Gastrocnemius medialis (tissue), 4 donors: ENCODE measurements around the gene TMEM209. TPM values are rescaled to one million over a fixed set of nuclear protein-coding genes. Genes with fewer than 3 reads are reported as not detected.
A peak's percentile ranks its signal among the peaks of the same experiment; 100 is the strongest.
"Not testable (repeated sequence)": the region's sequence is repeated elsewhere in the genome, so short reads cannot be mapped to it uniquely, and the experiment has no call there.

Experiments used
- ATAC-seq, 2 donors: fragments of 150-250 bp; one replicate each; pipeline ENCODE4 v1.9.1; 2016
- DNase-seq, 2 donors: peaks; one replicate each; pipeline ENCODE4 v3.0.0-alpha.2; 2019
- H3K27ac ChIP-seq, 4 donors: fragments of 200-600 bp; sonication (generic); 1 replicate in 1 of 4; 2 replicates in 3 of 4; pipeline ENCODE4 v1.5.1; 2016 to 2018; ENCODE audit warnings: mild to moderate bottlenecking in 2 of 4, moderate library complexity in 1 of 4
- H3K27me3 ChIP-seq, 3 donors: fragments of 200-600 bp; sonication (generic) in 2 of 3; 1 replicate in 1 of 3; 2 replicates in 2 of 3; pipeline versions ENCODE4 v1.5.1 to v1.6.0; 2016 to 2019; ENCODE audit warnings: mild to moderate bottlenecking in 1 of 3, moderate library complexity in 1 of 3
- H3K36me3 ChIP-seq, 2 donors: fragments of 200-600 bp; sonication (generic) in 1 of 2; one replicate each; pipeline ENCODE4 v1.5.1; 2017 to 2018
- H3K4me1 ChIP-seq, 2 donors: fragments of 200-600 bp; sonication (generic) in 1 of 2; one replicate each; pipeline ENCODE4 v1.5.1; 2016 to 2017; ENCODE audit warnings: mild to moderate bottlenecking in 2 of 2
- H3K4me3 ChIP-seq, 4 donors: fragments of 200-600 bp; sonication (generic) in 3 of 4; 1 replicate in 1 of 4; 2 replicates in 3 of 4; pipeline ENCODE4 v1.5.1; 2016 to 2019; ENCODE audit warnings: mild to moderate bottlenecking in 2 of 4
- H3K9me3 ChIP-seq, 3 donors: fragments of 200-600 bp; sonication (generic) in 2 of 3; 1 replicate in 1 of 3; 2 replicates in 2 of 3; pipeline ENCODE4 v1.5.1; 2016 to 2019
- POLR2A ChIP-seq, 2 donors: fragments of 450-650 bp; IDR thresholded peaks; one replicate each; pipeline ENCODE4 v1.6.1; 2017; ENCODE audit warnings: antibody characterized with exemption in 2 of 2, mild to moderate bottlenecking in 2 of 2, moderate library complexity in 2 of 2
- in situ Hi-C, 4 donors: fragments of 200-750 bp; cut with MboI; loops; one replicate each; pipeline versions ENCODE4 v1.15.0 to v1.8.0; 2017; ENCODE audit warnings: low sequenced_read_pairs in 4 of 4
- intact Hi-C: fragments of 100-400 bp; cut with DNase I; formaldehyde crosslinking; loops from one replicate; pipeline ENCODE4 v1.15.1; 2023; ENCODE audit warnings: low total_unique reads
- total RNA-seq, 4 donors: library from RNA; depleted of rRNA; stranded (reverse); fragments of >200 nt; gene quantifications; one replicate each; pipeline versions ENCODE4 v1.1.0 to v1.2.3, GENCODE V29; 2016
- TF ChIP-seq, protein P1 (sequence below), 5 experiments: fragments of 450-650 bp in 3 of 5; fragments of 200-600 bp in 2 of 5; sonication (generic) in 2 of 5; IDR thresholded peaks in 4 of 5; conservative IDR thresholded peaks in 1 of 5; 1 replicate in 4 of 5; 2 replicates in 1 of 5; pipeline ENCODE4 v1.5.1; 2016 to 2019; ENCODE audit warnings: antibody characterized with exemption in 5 of 5, mild to moderate bottlenecking in 3 of 5, moderate library complexity in 3 of 5

The TMEM209 gene
- 10 to 100 TPM in 2 of 4 donors, 1 to 10 TPM in 2; 5.4 to 14.0 (median 9.9) TPM for total RNA-seq

DNA sequence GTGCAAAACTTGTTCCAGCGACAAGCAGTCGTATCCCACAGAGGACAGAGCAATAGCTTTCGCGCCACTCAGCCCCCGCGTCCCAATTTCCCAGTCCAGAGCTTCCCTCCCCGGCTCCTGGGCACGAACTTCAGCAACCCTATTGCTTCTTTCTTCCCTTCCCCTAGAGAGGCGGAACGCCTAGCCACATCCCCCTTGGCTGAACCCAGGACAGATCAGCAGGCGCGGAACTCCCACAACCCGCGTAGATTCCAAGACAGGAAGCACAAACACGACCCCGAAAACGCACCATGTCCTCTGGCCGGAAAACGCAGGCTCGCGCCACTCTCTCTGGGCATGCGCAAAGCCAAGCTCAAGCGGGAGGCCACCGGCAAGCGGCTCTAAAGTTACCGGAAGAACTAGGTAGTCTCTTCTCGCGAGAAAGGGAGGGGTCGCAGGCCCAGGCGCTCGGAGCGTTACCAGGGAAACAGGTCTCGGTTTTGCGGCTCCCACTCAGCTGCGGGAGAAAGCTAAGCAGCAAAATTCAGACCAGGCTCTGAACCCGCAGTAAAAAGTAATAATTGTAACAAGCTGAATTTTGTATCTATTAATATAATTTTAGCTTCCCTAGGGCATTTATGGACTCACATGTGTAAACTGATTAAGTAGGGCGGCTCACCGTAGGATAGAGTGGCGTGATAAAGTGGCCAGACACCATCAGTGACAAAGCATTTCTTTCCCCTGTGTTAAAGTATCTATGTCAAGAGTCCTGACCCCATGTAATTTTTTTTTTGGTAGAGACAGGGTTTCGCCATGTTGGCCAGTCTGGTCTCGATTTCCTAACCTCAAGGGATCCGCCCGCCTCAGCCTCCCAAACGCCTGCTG lies at the start of gene TMEM209:
Gene TMEM209 (minus strand): TSS at position 323 of the 864 bp plus-strand sequence. CDS start 31 bp downstream, at position 292.
- Histone ChIP-seq H3K9me3 (no peaks in the 10 kb centered on the region), H3K27me3 (no peaks in the 10 kb centered on the region), H3K4me3 (peak within 1 kb of the TSS; percentile 83 to 95 (median 90)), H3K36me3 (peaks cover 0 to 32% of the 10 kb centered on the region in 2 donors), H3K27ac (peak within 1 kb of the TSS; percentile 90 to 93 (median 92)), H3K4me1 (peaks cover 4% of the 10 kb centered on the region in 2 donors)
- peak; percentile 35 to 62 for TF ChIP-seq POLR2A (IDR thresholded peaks at IDR 0.05)
- TF ChIP-seq, protein P1, sequence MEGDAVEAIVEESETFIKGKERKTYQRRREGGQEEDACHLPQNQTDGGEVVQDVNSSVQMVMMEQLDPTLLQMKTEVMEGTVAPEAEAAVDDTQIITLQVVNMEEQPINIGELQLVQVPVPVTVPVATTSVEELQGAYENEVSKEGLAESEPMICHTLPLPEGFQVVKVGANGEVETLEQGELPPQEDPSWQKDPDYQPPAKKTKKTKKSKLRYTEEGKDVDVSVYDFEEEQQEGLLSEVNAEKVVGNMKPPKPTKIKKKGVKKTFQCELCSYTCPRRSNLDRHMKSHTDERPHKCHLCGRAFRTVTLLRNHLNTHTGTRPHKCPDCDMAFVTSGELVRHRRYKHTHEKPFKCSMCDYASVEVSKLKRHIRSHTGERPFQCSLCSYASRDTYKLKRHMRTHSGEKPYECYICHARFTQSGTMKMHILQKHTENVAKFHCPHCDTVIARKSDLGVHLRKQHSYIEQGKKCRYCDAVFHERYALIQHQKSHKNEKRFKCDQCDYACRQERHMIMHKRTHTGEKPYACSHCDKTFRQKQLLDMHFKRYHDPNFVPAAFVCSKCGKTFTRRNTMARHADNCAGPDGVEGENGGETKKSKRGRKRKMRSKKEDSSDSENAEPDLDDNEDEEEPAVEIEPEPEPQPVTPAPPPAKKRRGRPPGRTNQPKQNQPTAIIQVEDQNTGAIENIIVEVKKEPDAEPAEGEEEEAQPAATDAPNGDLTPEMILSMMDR (IDR thresholded peaks at IDR 0.05 in 4 of 5, conservative IDR thresholded peaks at IDR 0.05 in 1 of 5): no peak
- DNase-seq (peak; percentile 89 to 93), ATAC-seq (peak; percentile 99)
- in situ Hi-C loops (no loop called here), intact Hi-C loops (loop anchor here (1.0 kb wide), 1 partner anchor 135 kb away; the partner anchor contains the start of gene KLHDC10)

DNA sequence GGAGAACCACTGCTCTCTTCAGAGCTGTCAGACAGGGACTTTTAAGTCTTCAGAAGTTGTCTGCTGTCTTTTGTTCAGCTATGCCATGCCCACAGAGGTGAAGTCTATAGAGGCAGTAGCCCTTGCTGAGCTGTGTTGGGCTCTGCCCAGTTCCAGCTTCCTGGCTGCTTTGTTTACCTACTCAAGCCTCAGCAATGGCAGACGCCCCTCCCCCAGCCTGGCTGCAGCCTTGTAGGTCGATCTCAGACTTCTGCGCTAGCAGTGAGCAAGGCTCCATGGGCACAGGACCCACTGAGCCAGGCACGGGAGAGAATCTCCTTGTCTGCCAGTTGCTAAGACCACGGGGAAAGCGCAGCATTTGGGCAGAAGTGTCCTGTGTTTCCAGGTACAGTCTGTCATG lies 49.3 kb upstream of the TMEM209 start:
- in situ Hi-C loops (no loop called here), intact Hi-C loops (no loop called here)
- Histone ChIP-seq H3K36me3 (no peaks in the 10 kb centered on the region), H3K4me1 (no peaks in the 10 kb centered on the region), H3K27me3 (peaks cover 0 to 3% (median 0%) of the 10 kb centered on the region in 3 donors), H3K27ac (no peak overlapping the region), H3K9me3 (peaks cover 0 to 4% (median 3%) of the 10 kb centered on the region in 3 donors), H3K4me3 (no peak overlapping the region)
- TF ChIP-seq, protein P1 (IDR thresholded peaks at IDR 0.05 in 4 of 5, conservative IDR thresholded peaks at IDR 0.05 in 1 of 5): no peak
- no peak for TF ChIP-seq POLR2A (IDR thresholded peaks at IDR 0.05)
- no peak for ATAC-seq
- no peak for DNase-seq

GRCh38 chr7:130249626-130250025 lies 44.4 kb upstream of the TMEM209 start:
- in situ Hi-C loops: loop anchor here in 3 of 4 donors (25.0 kb wide), 2 partner anchors 463 to 513 kb away; no protein-coding TSS in a partner anchor
- H3K27ac ChIP-seq, H3K9me3 ChIP-seq, ATAC-seq, H3K4me1 ChIP-seq, H3K36me3 ChIP-seq, intact Hi-C loops, H3K4me3 ChIP-seq, H3K27me3 ChIP-seq, DNase-seq: not testable (repeated sequence)

DNA sequence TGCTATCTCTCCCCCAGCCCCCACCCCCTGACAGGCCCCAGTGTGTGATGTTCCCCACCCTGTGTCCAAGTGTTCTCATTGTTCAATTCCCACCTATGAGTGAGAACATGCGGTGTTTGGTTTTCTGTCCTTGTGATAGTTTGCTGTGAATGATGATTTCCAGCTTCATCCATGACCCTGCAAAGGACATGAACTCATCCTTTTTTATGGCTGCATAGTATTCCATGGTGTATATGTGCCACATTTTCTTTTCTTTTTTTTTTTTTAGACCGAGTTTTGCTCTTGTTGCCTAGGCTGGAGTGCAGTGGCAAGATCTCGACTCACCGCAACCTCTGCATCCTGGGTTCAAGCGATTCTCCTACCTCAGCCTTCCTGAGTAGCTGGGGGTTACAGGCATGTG lies 43.6 kb upstream of the TMEM209 start:
- in situ Hi-C loops: loop anchor here in 3 of 4 donors (25.0 kb wide), 2 partner anchors 463 to 513 kb away; no protein-coding TSS in a partner anchor

GRCh38 chr7:130246491-130246890 lies 41.3 kb upstream of the TMEM209 start:
- in situ Hi-C loops: loop anchor here in 3 of 4 donors (25.0 kb wide), 2 partner anchors 466 to 516 kb away; no protein-coding TSS in a partner anchor
- H3K27ac ChIP-seq, H3K36me3 ChIP-seq, ATAC-seq, H3K27me3 ChIP-seq, H3K4me3 ChIP-seq, DNase-seq, intact Hi-C loops, H3K9me3 ChIP-seq, H3K4me1 ChIP-seq: not testable (repeated sequence)

More for the DNA sequence above, 43.6 kb upstream of the TMEM209 start:
- H3K9me3 ChIP-seq, DNase-seq, H3K27ac ChIP-seq, H3K4me1 ChIP-seq, H3K27me3 ChIP-seq, ATAC-seq, H3K36me3 ChIP-seq, intact Hi-C loops, H3K4me3 ChIP-seq: not testable (repeated sequence)

DNA sequence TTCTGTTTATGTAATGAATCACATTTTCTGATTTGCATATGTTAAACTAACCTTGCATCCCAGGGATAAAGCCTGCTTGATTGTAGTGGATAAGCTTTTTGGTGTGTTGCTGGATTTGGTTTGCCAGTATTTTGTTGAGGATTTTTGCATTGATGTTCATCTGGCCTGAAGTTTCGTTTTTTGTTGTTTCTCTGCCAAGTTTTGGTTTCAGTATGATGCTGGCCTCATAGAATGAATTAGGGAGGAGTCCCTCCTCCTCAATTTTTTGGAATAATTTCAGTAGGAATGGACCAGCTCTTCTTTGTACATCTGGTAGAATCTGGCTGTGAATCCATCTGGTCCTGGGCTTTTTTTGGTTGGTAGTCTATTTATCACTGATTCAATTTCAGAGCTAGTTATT lies 38.3 kb upstream of the TMEM209 start:
- in situ Hi-C loops: loop anchor here in 3 of 4 donors (25.0 kb wide), 2 partner anchors 469 to 519 kb away; no protein-coding TSS in a partner anchor
- H3K4me1 ChIP-seq: not testable (repeated sequence)

More for the DNA sequence above, 38.3 kb upstream of the TMEM209 start:
- ATAC-seq, H3K36me3 ChIP-seq, H3K27ac ChIP-seq, DNase-seq, H3K9me3 ChIP-seq, H3K4me3 ChIP-seq, H3K27me3 ChIP-seq: not testable (repeated sequence)
- intact Hi-C loops: loop anchor here (2.0 kb wide), 1 partner anchor 589 kb away; no protein-coding TSS in a partner anchor
